Measurements from ENCODE around the gene LRRC55.

Gene LRRC55

DNA sequence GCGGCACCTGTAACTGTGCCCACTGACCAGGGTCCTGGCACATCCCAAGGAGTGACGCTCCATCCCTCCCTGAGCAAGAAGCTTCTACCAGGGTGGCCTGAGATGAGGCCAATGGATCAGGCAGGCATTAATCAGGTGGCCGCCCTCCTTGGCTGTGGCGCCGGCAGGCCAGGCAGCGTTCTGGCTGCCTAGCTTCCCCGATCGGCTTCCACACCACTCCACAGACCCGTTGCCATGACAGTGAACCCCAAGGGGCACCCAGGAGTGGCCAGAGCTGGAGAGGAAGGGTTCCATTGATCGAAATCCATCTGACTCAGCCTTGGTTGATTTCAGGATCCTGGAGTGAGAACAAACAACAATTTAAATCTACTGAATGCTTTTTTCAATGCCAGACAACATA is 20.5 kb downstream of the LRRC55 start:
- Histone ChIP-seq H3K27ac (ENCODE audit: low read depth, low read length, severe bottlenecking) (no peak overlapping the region), H3K9me3 (ENCODE audit: control insufficient read depth, low read length) (no peaks in the 10 kb centered on the region), H3K4me1 (ENCODE audit: control insufficient read depth, insufficient read depth, low read length, poor library complexity, severe bottlenecking) (peaks cover under 1% of the 10 kb centered on the region), H3K4me3 (ENCODE audit: extremely low read depth, insufficient read depth, low read length, poor library complexity, severe bottlenecking) (no peak overlapping the region), H3K36me3 (ENCODE audit: control insufficient read depth, insufficient read depth, low read length) (no peaks in the 10 kb centered on the region)
- WGBS, 2 experiments (ENCODE audit: insufficient coverage in 2 of 2), result 92 to 99% methylated on average over 7 to 10 of the region's 10 CpGs

- 82 to 88% methylated on average over 2 to 3 of the region's 3 CpGs for WGBS, 2 experiments (ENCODE audit: insufficient coverage in 2 of 2)
- Histone ChIP-seq H3K4me1 (ENCODE audit: control insufficient read depth, insufficient read depth, low read length, poor library complexity, severe bottlenecking) (peaks cover 6% of the 10 kb centered on the region), H3K36me3 (ENCODE audit: control insufficient read depth, insufficient read depth, low read length) (no peaks in the 10 kb centered on the region), H3K4me3 (ENCODE audit: extremely low read depth, insufficient read depth, low read length, poor library complexity, severe bottlenecking) (no peak overlapping the region), H3K27ac (ENCODE audit: low read depth, low read length, severe bottlenecking) (peak overlapping the region; percentile 59), H3K9me3 (ENCODE audit: control insufficient read depth, low read length) (no peaks in the 10 kb centered on the region)
Measured at GRCh38 chr11:57203359-57203758, 21.6 kb downstream of the LRRC55 start.

- Histone ChIP-seq H3K4me1 (ENCODE audit: control insufficient read depth, insufficient read depth, low read length, poor library complexity, severe bottlenecking) (peaks cover 6% of the 10 kb centered on the region), H3K27ac (ENCODE audit: low read depth, low read length, severe bottlenecking) (peak overlapping the region; percentile 59), H3K4me3 (ENCODE audit: extremely low read depth, insufficient read depth, low read length, poor library complexity, severe bottlenecking) (no peak overlapping the region), H3K9me3 (ENCODE audit: control insufficient read depth, low read length) (no peaks in the 10 kb centered on the region), H3K36me3 (ENCODE audit: control insufficient read depth, insufficient read depth, low read length) (no peaks in the 10 kb centered on the region)
- 91 to 92% methylated on average over 5 to 6 of the region's 7 CpGs for WGBS, 2 experiments (ENCODE audit: insufficient coverage in 2 of 2)
Measured at GRCh38 chr11:57203882-57204480, 22.2 kb downstream of the LRRC55 start.

DNA sequence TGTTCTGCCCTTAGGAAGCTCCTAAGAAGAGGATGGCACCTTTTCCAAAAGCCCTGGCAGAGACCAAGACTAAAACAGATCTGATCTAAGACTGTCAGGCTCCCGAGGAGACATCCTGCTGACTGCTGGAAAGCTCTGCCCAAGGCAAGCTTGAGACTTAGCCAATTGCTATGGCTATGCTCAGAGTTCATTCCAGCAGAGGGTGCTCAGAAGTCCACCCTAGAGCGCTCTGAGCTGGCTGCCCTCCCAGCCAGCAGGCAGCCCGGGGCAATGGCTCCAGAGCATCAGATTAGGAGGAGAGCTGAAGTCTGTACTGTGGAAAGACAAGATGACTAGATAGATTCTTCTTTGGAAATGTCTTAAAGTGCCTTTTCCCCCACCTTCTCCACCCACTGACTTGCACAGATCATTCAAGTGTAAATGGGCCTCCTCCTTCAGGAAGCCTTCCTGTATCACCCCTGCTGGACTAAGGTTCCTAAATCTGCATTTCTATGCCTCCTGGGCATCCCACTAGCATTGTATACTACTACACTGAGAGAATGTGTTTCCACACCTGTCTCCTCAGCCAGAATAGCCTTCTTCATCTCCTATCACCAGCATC is 23.4 kb downstream of the LRRC55 start:
- no peak overlapping the region for H3K4me3 ChIP-seq (ENCODE audit: extremely low read depth, insufficient read depth, low read length, poor library complexity, severe bottlenecking)
- peaks cover 6% of the 10 kb centered on the region for H3K4me1 ChIP-seq (ENCODE audit: control insufficient read depth, insufficient read depth, low read length, poor library complexity, severe bottlenecking)
- H3K36me3 ChIP-seq (ENCODE audit: control insufficient read depth, insufficient read depth, low read length), result no peaks in the 10 kb centered on the region
- no peaks in the 10 kb centered on the region for H3K9me3 ChIP-seq (ENCODE audit: control insufficient read depth, low read length)
- 36 to 43% methylated on average over 1 to 2 of the region's 3 CpGs for WGBS, 2 experiments (ENCODE audit: insufficient coverage in 2 of 2)
- H3K27ac ChIP-seq (ENCODE audit: low read depth, low read length, severe bottlenecking), result no peak overlapping the region

GRCh38 chr11:57207168-57207567 is 25.4 kb downstream of the LRRC55 start:
- Histone ChIP-seq H3K36me3 (ENCODE audit: control insufficient read depth, insufficient read depth, low read length) (no peaks in the 10 kb centered on the region), H3K27ac (ENCODE audit: low read depth, low read length, severe bottlenecking) (no peak overlapping the region), H3K4me3 (ENCODE audit: extremely low read depth, insufficient read depth, low read length, poor library complexity, severe bottlenecking) (no peak overlapping the region), H3K4me1 (ENCODE audit: control insufficient read depth, insufficient read depth, low read length, poor library complexity, severe bottlenecking) (peaks cover 20% of the 10 kb centered on the region), H3K9me3 (ENCODE audit: control insufficient read depth, low read length) (peaks cover 3% of the 10 kb centered on the region)
- WGBS, 2 experiments (ENCODE audit: insufficient coverage in 2 of 2), result 84% methylated on average over 4 of the region's 6 CpGs; no CpG with 5 or more reads in 1 of the 2 experiments

GRCh38 chr11:57210781-57211180 is 29.0 kb downstream of the LRRC55 start:
- no peak overlapping the region for H3K4me3 ChIP-seq (ENCODE audit: extremely low read depth, insufficient read depth, low read length, poor library complexity, severe bottlenecking)
- 20 to 53% methylated on average over 2 to 7 of the region's 7 CpGs for WGBS, 2 experiments (ENCODE audit: insufficient coverage in 2 of 2)
- peak overlapping the region; percentile 54 for H3K27ac ChIP-seq (ENCODE audit: low read depth, low read length, severe bottlenecking)
- H3K36me3 ChIP-seq (ENCODE audit: control insufficient read depth, insufficient read depth, low read length), result no peaks in the 10 kb centered on the region
- peaks cover 5% of the 10 kb centered on the region for H3K9me3 ChIP-seq (ENCODE audit: control insufficient read depth, low read length)
- peaks cover 40% of the 10 kb centered on the region for H3K4me1 ChIP-seq (ENCODE audit: control insufficient read depth, insufficient read depth, low read length, poor library complexity, severe bottlenecking)

- WGBS, 2 experiments (ENCODE audit: insufficient coverage in 2 of 2), result 15 to 16% methylated on average over 6 to 9 of the region's 9 CpGs
- no peaks in the 10 kb centered on the region for H3K36me3 ChIP-seq (ENCODE audit: control insufficient read depth, insufficient read depth, low read length)
- peaks cover 38% of the 10 kb centered on the region for H3K4me1 ChIP-seq (ENCODE audit: control insufficient read depth, insufficient read depth, low read length, poor library complexity, severe bottlenecking)
- H3K4me3 ChIP-seq (ENCODE audit: extremely low read depth, insufficient read depth, low read length, poor library complexity, severe bottlenecking), result no peak overlapping the region
- peaks cover 5% of the 10 kb centered on the region for H3K9me3 ChIP-seq (ENCODE audit: control insufficient read depth, low read length)
- peak overlapping the region; percentile 98 for H3K27ac ChIP-seq (ENCODE audit: low read depth, low read length, severe bottlenecking)
Measured at GRCh38 chr11:57213342-57214097, 31.8 kb downstream of the LRRC55 start.

- WGBS, 2 experiments (ENCODE audit: insufficient coverage in 2 of 2), result 56 to 70% methylated on average over 1 to 2 of the region's 2 CpGs
- Histone ChIP-seq H3K4me1 (ENCODE audit: control insufficient read depth, insufficient read depth, low read length, poor library complexity, severe bottlenecking) (peaks cover 41% of the 10 kb centered on the region), H3K27ac (ENCODE audit: low read depth, low read length, severe bottlenecking) (peak overlapping the region; percentile 98), H3K36me3 (ENCODE audit: control insufficient read depth, insufficient read depth, low read length) (no peaks in the 10 kb centered on the region), H3K9me3 (ENCODE audit: control insufficient read depth, low read length) (peaks cover 5% of the 10 kb centered on the region), H3K4me3 (ENCODE audit: extremely low read depth, insufficient read depth, low read length, poor library complexity, severe bottlenecking) (no peak overlapping the region)
Measured at GRCh38 chr11:57214098-57214417, 32.3 kb downstream of the LRRC55 start.

- peaks cover 43% of the 10 kb centered on the region for H3K4me1 ChIP-seq (ENCODE audit: control insufficient read depth, insufficient read depth, low read length, poor library complexity, severe bottlenecking)
- no peak overlapping the region for H3K4me3 ChIP-seq (ENCODE audit: extremely low read depth, insufficient read depth, low read length, poor library complexity, severe bottlenecking)
- peaks cover 5% of the 10 kb centered on the region for H3K9me3 ChIP-seq (ENCODE audit: control insufficient read depth, low read length)
- H3K27ac ChIP-seq (ENCODE audit: low read depth, low read length, severe bottlenecking), result peak overlapping the region; percentile 98
- no peaks in the 10 kb centered on the region for H3K36me3 ChIP-seq (ENCODE audit: control insufficient read depth, insufficient read depth, low read length)
- WGBS, 2 experiments (ENCODE audit: insufficient coverage in 2 of 2), result no CpG with 5 or more reads among the region's 3 CpGs
Measured at GRCh38 chr11:57214494-57214893, 32.7 kb downstream of the LRRC55 start.

- WGBS, 2 experiments (ENCODE audit: insufficient coverage in 2 of 2), result 93 to 100% methylated on average over 2 of the region's 4 CpGs
- Histone ChIP-seq H3K36me3 (ENCODE audit: control insufficient read depth, insufficient read depth, low read length) (no peaks in the 10 kb centered on the region), H3K4me3 (ENCODE audit: extremely low read depth, insufficient read depth, low read length, poor library complexity, severe bottlenecking) (no peak overlapping the region), H3K27ac (ENCODE audit: low read depth, low read length, severe bottlenecking) (no peak overlapping the region), H3K4me1 (ENCODE audit: control insufficient read depth, insufficient read depth, low read length, poor library complexity, severe bottlenecking) (peaks cover 47% of the 10 kb centered on the region), H3K9me3 (ENCODE audit: control insufficient read depth, low read length) (peaks cover 5% of the 10 kb centered on the region)
Measured at GRCh38 chr11:57216463-57216862, 34.7 kb downstream of the LRRC55 start.

DNA sequence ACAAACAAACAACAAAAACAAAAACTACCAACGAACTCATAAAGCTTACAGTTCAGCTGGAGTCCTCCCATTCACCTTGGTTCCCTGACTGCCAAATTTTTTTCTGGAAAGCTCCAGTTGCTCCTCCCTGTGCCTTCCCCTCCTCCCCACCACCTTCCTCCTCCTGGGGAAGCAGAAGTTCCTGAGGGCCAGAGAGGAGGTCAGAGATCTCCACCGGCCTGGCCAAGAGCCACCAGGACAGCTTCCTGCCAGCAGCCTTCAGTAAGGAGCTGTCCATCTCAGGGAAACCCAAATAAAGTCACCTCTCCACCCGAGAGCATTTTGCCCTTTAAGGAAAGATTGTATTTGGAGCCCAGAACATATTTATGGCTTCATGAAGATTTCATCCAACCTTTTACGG is 35.3 kb downstream of the LRRC55 start:
- WGBS, 2 experiments (ENCODE audit: insufficient coverage in 2 of 2), result 82 to 89% methylated on average over 3 to 4 of the region's 4 CpGs
- Histone ChIP-seq H3K4me3 (ENCODE audit: extremely low read depth, insufficient read depth, low read length, poor library complexity, severe bottlenecking) (no peak overlapping the region), H3K27ac (ENCODE audit: low read depth, low read length, severe bottlenecking) (no peak overlapping the region), H3K36me3 (ENCODE audit: control insufficient read depth, insufficient read depth, low read length) (no peaks in the 10 kb centered on the region), H3K9me3 (ENCODE audit: control insufficient read depth, low read length) (peaks cover 4% of the 10 kb centered on the region), H3K4me1 (ENCODE audit: control insufficient read depth, insufficient read depth, low read length, poor library complexity, severe bottlenecking) (peaks cover 51% of the 10 kb centered on the region)
